ENCODE measurements around the gene SLC25A11.

- TF ChIP-seq CTCF (IDR thresholded peaks at IDR 0.05; ENCODE audit: borderline replicate concordance, extremely low read depth, low read length, poor library complexity, severe bottlenecking) (no peak), EZH2 (IDR thresholded peaks at IDR 0.05; ENCODE audit: borderline replicate concordance, low read depth, low read length, severe bottlenecking) (no peak)
Measured at GRCh38 chr17:4908301-4908700, 31.5 kb downstream of the SLC25A11 start.

Data from DND-41 (cell line).